HL-60/S4 treated with phorbol 12-myristate 13-acetate at 8.2 ng/mL for 4 days and 3 days (cell line): ENCODE measurements around the gene PIK3CD.
"Not testable (repeated sequence)": the region's sequence is repeated elsewhere in the genome, so short reads cannot be mapped to it uniquely, and the experiment has no call there.

Source experiments
- in situ Hi-C: fragments of 300-500 bp; cut with MboI; formaldehyde crosslinking; loops from 2 replicates; pipeline ENCODE4 v1.15.0; 2022; ENCODE audit warnings: low sequenced_read_pairs

PIK3CD gene

DNA sequence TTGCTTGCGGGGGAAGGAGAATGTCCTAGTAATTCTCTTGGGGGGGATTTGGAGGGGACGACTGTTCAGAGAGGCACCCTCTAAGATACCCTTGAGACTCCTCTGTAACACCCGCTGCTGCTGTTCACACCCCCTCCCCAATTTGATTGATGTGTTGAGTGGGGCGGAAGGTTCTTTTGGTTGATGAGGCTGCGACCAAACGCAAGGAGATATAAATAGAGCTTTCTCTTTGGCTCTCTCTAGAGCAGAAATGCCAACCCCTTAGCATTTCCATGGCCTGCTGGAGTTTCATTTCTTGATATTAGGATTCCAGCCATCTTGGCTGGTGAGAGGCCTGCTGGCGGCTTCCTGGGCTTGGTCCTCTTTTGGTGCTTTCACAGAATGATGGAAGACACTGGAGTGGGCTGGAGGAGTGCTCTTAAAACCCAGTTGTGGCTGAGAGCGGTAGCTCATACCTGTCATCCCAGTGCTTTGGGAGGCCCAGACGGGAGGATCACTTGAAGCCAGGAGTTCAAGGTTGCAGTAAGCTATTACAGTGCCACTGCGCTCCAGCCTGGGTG is 2.0 kb downstream of the PIK3CD start:
- in situ Hi-C loops: no loop called here

DNA sequence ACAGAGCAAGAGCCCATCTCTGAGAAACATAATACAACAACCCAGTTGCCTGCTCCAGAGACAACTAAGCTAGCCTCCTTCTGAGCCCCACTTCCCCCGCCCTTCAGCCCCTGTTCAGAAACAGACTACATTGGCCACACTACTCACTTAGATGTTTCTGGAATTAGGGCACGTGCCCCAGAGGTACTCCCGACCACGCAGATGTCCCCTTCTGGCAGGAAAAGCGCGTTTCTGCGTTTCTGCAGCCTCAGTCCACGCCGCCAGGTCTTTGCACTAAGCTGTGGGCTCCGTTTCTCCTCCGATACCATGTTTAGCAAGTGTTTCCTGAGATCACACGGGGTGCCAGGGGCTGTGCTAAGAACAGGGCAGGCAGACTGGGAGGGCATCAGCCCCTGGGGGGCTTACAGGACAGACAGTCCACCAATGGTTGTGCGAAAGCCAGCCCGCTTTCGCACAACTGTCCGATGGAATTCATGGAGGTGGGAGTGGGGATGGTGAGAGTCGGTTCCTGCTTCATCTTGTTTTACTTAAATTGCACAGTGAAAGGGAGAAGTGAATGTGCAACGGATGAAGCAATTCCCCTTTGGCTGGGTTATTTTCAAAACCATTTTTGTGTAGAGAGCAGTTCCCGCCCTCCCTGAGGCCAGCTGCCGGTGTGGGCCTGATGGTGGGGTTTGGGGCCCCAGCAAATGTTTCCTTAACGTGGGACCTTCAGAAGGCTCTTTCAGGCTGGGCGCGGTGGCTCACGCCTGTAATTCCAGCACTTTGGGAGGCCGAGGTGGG is 2.7 kb downstream of the PIK3CD start:
- in situ Hi-C loops: no loop called here

DNA sequence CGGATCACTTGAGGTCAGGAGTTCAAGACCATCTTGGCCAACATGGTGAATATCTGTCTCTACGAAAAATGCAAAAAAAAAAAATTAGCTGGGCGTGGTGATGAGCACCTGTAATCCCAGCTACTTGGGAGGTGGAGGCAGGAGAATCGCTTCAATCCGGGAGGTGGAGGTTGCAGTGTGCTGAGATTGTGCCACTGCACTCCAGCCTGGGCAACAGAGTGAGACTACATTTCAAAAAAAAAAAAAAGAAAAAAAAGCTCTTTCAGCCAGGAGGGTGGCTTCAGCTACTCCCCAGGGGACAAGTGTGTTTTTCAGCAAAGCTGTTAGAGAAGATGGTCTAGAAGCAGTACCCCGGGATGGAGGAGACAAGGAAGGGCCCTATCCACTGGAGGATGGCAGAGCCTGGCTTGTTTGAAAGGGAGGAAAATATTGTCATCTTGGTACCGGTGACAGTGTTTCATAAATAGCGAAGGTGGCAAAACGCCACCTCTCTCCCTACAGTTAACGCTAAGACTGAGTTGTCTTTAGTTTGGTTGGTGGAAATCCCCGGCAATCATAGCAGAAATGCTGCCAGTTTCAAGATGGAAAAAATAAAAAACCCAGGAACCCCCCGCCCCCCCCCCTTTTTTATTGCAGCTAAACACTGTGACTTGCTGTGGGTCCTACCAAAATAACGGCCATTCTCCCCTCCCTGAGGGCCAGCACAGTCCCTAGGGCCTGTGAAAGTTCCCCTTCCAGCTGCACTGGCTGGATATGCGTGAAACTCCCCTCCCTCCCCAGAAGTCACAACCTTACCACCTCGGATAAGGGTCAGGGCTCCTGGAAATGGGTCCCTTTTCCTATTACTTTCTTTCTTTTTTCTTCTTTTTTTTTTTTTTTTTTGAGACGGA is 3.5 kb downstream of the PIK3CD start:
- in situ Hi-C loops: no loop called here

- in situ Hi-C loops: no loop called here
These were observed 4.3 kb downstream of the PIK3CD start for GRCh38 chr1:9655836-9656235.

GRCh38 chr1:9657521-9658032 is 6.0 kb downstream of the PIK3CD start:
- in situ Hi-C loops: no loop called here

DNA sequence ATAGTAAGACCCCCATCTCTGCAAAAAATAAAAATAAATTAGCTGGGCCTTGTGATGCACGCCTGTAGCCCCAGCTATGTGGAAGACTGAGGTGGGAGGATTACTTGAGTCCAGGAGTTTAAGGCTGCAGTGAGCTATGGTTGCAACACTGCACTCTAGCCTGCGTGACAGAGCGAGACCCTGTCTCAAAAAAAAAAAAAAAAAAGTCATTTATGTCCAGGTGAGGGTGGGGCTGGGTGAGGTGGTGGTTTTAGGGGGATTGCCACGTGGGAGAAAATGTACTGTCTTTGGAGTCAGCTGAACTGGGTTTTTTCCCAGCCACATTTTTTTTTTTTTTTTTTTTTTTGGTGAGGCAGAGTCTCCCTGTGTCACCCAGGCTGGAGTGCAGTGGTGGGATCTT is 6.7 kb downstream of the PIK3CD start:
- in situ Hi-C loops: no loop called here

DNA sequence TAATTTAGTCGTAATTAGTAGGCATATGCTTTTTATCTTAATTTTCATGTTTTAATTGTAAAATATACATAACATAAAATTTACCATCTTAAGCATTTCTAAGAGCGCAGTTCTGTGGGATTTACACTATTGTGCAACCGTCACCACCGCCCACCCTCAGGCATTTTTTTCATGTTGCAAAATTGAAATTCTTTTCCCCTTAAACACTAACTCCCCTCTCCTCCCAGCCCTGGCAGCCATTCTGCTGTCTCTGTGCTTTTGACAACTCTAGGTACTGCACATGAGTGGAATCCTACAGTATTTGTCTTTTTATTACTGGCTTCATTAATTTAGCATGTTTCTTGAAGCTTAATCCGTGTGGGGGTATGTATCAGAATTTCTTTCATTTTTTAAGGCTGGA is 7.8 kb downstream of the PIK3CD start:
- in situ Hi-C loops: no loop called here

DNA sequence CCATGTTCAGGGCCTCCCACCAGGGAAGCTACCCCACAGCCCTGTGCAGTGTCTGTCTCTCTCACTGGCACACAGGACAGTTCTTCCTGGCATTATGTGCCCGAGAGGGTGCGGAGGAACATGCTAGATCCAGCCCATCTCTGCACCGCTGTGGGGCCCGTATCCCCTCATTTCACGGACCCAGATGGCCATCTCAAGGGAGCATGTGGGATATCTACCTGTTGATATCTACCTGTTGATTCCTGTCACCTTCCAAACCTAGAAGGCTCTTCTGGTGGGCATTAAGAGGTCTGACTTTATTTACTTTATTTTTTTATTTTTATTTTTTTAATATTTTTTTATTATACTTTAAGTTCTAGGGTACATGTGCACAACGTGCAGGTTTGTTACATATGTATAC is 11.7 kb downstream of the PIK3CD start:
- in situ Hi-C loops: no loop called here

DNA sequence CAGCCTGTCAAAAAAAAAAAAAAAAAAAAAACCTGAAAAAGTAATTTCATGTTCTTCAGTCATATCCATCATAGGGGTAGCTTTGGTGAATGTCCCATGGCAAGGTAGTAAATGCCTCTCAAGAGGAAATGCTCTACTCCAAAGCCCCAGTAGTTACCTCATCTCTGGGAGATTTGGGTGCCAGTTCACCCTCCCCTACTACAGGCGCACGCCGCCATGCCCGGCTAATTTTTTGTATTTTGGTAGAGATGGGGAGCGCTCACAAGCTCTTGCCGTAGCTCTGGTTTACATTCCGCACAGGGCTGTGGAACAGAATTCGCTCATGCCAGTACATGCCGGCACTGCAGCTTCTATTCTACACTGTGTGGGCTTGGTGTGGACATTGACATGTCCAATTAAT is 13.7 kb downstream of the PIK3CD start:
- in situ Hi-C loops: no loop called here

DNA sequence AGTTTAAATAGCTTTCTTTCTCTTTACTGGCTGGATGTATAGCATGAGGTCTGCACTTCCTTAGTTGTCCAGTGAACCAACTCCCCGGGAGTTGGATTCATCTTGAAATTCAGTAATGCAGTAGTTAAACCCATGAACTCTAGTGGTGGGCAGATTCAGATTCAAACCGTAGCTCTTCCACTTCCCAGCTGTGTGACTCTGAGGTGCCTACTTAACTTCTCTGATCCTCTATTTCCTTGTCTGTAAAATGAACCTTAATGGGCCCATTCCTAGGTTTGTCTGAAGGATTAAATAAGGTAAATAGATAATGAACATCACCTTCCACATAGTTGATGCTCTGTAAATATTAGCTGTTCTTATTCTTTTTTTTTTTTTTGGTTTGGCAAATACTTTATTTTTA is 16.5 kb downstream of the PIK3CD start:
- in situ Hi-C loops: no loop called here

GRCh38 chr1:9670085-9670484 is 18.6 kb downstream of the PIK3CD start:
- in situ Hi-C loops: no loop called here

DNA sequence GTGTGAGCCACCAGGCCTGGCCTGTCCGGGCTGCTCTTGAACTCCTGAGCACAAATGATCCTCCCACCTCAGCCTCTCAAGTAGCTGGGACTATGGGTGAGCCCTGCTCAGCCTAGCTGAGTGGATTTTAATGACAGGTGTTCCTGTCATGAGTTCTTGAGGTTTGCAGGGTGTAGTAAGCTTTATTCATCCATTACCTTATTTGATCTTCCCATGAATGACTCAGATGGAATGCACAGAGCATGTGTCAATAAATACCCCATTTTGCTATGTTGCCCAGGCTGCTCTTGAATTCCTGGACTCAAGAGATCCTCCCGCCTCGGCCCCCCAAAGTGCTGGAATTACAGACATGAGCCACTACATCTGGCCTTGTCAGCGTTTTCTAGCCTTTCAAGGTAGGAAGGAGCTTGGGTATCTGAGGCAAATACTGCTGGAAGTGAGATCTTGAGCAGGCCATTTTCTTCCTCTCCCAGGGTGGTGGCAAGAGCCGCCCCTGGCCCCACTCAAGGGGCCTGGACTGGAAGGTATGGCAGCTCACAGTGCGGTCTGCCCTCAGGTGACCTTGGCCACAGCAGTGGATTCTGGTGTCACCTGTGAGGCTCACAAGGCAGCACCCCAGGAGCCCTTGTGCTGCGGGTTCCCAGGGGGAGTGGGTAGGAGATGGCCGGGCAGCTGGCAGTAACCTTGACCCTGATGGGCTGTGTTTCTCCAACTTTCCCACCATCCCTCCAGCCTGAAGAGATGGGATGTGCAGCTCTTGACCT is 20.0 kb downstream of the PIK3CD start:
- in situ Hi-C loops: no loop called here

DNA sequence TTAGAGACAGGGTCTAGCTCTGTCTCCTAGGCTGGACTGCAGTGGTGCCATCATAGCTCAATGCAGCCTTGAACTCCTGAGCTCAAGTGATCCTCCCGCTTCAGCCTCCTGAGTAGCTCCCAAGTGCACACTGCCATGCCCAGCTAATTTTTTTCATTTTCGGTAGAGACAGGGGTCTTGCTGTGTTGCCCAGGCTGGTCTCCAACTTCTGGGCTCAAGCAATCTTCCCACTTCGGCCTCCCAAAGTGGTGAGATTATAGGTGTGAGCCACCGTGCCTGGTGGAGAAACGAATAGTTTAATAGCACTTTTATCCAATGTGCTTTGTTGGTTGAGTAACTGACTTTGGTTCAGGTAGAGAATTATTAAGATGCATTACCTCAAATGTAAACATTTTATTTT is 20.9 kb downstream of the PIK3CD start:
- in situ Hi-C loops: no loop called here

- in situ Hi-C loops: no loop called here
These were observed 23.9 kb downstream of the PIK3CD start for GRCh38 chr1:9675393-9675792.

- in situ Hi-C loops: not testable (repeated sequence)
These were observed 24.6 kb downstream of the PIK3CD start for GRCh38 chr1:9676128-9676527.

GRCh38 chr1:9676815-9677393 is 25.4 kb downstream of the PIK3CD start:
- in situ Hi-C loops: no loop called here

DNA sequence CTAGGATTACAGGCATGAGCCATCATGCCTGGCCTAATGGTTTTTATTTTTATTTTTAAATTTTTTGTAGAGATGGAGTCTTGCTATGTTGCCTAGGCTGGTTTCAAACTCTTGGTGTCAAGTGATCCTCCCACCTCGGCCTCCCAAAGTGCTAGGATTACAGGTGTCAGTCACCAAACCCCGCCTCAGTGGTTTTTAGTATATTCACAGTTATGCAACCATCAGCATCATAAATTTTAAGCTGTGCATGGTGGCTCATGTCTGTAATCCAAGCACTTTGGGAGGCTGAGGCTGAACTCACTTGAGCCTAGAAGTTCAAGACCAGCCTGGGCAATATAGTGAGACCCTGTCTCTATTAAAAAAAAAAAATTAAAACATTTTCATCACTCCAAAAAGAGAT is 28.6 kb downstream of the PIK3CD start:
- in situ Hi-C loops: no loop called here

GRCh38 chr1:9680828-9681227 is 29.3 kb downstream of the PIK3CD start:
- in situ Hi-C loops: no loop called here

DNA sequence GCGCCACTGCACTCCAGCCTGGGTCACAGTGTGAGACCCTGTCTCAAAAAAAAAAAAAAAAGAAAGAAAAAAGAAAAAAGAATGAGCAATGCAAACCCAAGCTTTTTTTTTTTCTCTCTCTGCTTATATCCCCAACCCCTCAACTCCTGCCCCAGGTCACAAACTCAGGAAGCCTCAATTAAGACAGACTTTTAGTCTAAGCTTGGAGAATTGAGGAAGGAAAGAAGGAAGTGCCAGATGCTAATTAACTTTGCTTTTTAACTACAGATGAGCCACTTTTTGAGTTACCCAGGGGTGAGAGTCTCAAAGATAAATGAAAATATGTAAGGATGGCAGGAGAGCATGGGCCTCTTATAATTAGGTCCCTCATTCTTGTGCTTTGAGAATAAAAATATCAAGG is 33.3 kb downstream of the PIK3CD start:
- in situ Hi-C loops: no loop called here

DNA sequence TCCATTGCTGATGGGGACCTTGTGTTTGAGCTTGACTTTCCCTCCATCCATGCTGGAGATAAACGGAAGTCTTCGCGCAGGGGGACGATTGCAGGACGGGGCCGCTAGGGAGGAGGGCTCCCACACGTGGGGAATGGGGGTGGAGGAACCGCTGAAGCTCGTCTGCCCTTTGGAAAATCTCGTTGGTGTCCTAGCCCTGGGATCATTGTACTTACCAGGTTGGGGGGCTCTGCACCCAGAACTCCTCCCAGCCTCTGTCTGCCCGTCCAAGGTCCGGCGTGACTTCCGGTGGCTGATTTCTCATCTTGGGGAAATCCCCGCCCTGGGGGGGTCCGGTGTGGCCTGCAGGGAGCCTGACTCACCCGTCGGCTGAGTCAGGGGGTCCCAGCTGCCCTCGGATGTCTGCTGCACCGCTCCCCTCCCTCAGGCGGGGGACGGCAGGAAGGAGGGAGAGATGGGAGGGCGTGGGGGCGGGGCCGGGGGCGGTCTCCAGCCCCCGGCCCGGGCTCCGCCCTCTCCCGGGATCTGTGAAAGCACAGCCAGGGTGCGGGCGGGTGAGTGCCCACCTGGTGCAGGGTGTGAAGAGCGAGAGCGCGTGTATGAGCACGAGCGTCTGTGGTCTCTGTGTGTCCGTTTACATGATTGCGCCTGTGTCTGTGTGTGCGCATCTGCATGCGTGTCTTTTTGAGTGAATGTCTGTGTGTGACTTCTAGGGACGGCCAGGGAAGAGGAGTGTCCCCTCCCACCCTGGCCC is 35.8 kb downstream of the PIK3CD start:
- in situ Hi-C loops: no loop called here
